ENCODE measurements around the gene XIRP1.
A peak's percentile ranks its signal among the peaks of the same experiment; 100 is the strongest.

GRCh38 chr3:39189959-39190269 is 2.5 kb downstream of the XIRP1 start:
- TF ChIP-seq CTCF (IDR thresholded peaks at IDR 0.05) (peak; percentile 48 to 83 (median 76)), POLR2A (IDR thresholded peaks at IDR 0.05) (no peak)

Data from esophagus squamous epithelium (tissue), 4 donors.